A549 (cell line): ENCODE measurements around the gene HUNK. TPM values are rescaled to one million over a fixed set of nuclear protein-coding genes. Genes with fewer than 3 reads are reported as not detected.

ENCODE experiments used
- ATAC-seq, 2 experiments: fragments of 200-7000 bp in 1 of 2; fragments of >200 bp in 1 of 2; cut with Nextera tagmentation in 1 of 2; cut with Tn5 transposase in 1 of 2; 3 replicates each; pipeline versions ENCODE4 v1.8.0 to v1.9.1; 2018 to 2020; ENCODE audit warnings: mild to moderate bottlenecking in 1 of 2, moderate library complexity in 1 of 2
- CTCF ChIA-PET: fragments of 300-600 bp; sonication (Branson Sonifier 250); formaldehyde crosslinking; extraction: SDS; loops from one replicate; lab custom pipeline; 2021; ENCODE audit warnings: antibody characterized with exemption, inconsistent platforms; lab: Yijun Ruan, JAX
- POLR2A ChIA-PET: fragments of 350-600 bp; formaldehyde crosslinking; extraction: SDS; loops from one replicate; lab custom pipeline; 2021; ENCODE audit warnings: antibody characterized with exemption, inconsistent platforms; lab: Yijun Ruan, JAX
- DNase-seq, 2 experiments: peaks; one replicate each; pipeline versions ENCODE4 v3.0.0 to v3.0.0-alpha.2; 2011 to 2016; ENCODE audit warnings: low read depth in 1 of 2, low spot score in 1 of 2
- FAIRE-seq: peaks from 2 replicates; lab custom pipeline; 2011; peaks lifted over from hg19 to GRCh38; lab: Jason Lieb, UNC
- H3K27ac ChIP-seq, 2 experiments: fragments of >200 bp; sonication (Bioruptor Twin); formaldehyde crosslinking; 3 replicates each; pipeline ENCODE4 v1.5.1; 2016 to 2017
- H3K4me1 ChIP-seq: fragments of >200 bp; sonication (Bioruptor Twin); formaldehyde crosslinking; 3 replicates; pipeline ENCODE4 v1.6.1; 2016
- H3K4me2 ChIP-seq: fragments of >200 bp; sonication (Bioruptor Twin); formaldehyde crosslinking; 3 replicates; pipeline ENCODE4 v1.6.1; 2016
- H3K4me3 ChIP-seq: fragments of >200 bp; sonication (Bioruptor Twin); formaldehyde crosslinking; 3 replicates; pipeline ENCODE4 v1.5.1; 2016
- H3K9me3 ChIP-seq: fragments of >200 bp; sonication (Bioruptor Twin); formaldehyde crosslinking; 3 replicates; pipeline ENCODE4 v1.6.1; 2016
- BCL3 ChIP-seq: fragments of >200 bp; sonication (Bioruptor Twin); formaldehyde crosslinking; IDR thresholded peaks from 3 replicates; pipeline ENCODE4 v1.6.1; 2016
- CBX8 ChIP-seq: fragments of 200-600 bp; sonication (generic); IDR thresholded peaks from 2 replicates; pipeline ENCODE4 v1.6.1; 2016
- CEBPB ChIP-seq, 2 experiments: fragments of >200 bp in 1 of 2; sonication (Bioruptor Twin) in 1 of 2; formaldehyde crosslinking in 1 of 2; IDR thresholded peaks; 2 replicates each; pipeline ENCODE4 v1.6.1; 2012 to 2016
- CHD2 ChIP-seq: fragments of 150-350 bp; IDR thresholded peaks from 2 replicates; pipeline ENCODE4 v1.6.1; 2014; ENCODE audit warnings: low read length; ENCODE audit not compliant: partially characterized antibody
- CHD4 ChIP-seq: fragments of 200-600 bp; sonication (generic); IDR thresholded peaks from 2 replicates; pipeline ENCODE4 v1.6.1; 2016; ENCODE audit warnings: antibody characterized with exemption, mild to moderate bottlenecking, borderline replicate concordance
- EHMT2 ChIP-seq: fragments of 200-600 bp; sonication (generic); IDR thresholded peaks from 2 replicates; pipeline ENCODE4 v1.6.1; 2016; ENCODE audit warnings: antibody characterized with exemption, low read depth, mild to moderate bottlenecking, moderate library complexity
- ELK1 ChIP-seq: fragments of 150-350 bp; IDR thresholded peaks from 2 replicates; pipeline ENCODE4 v1.6.1; 2014; ENCODE audit warnings: low read depth, mild to moderate bottlenecking, low read length
- FOXS1 ChIP-seq: fragments of 250-450 bp; sonication (Bioruptor Pico); IDR thresholded peaks from 2 replicates; pipeline ENCODE4 v1.5.0; 2020; ENCODE audit warnings: mild to moderate bottlenecking, moderate library complexity
- HDAC2 ChIP-seq: fragments of 200-600 bp; sonication (generic); IDR thresholded peaks from 2 replicates; pipeline ENCODE4 v1.6.1; 2016
- JUNB ChIP-seq: fragments of >200 bp; sonication (Bioruptor Twin); formaldehyde crosslinking; IDR thresholded peaks from 2 replicates; pipeline ENCODE4 v1.6.1; 2016
- KDM1A ChIP-seq: fragments of 200-600 bp; sonication (generic); IDR thresholded peaks from 2 replicates; pipeline ENCODE4 v1.6.1; 2016; ENCODE audit warnings: low read depth, mild to moderate bottlenecking
- NFE2L2 ChIP-seq: fragments of 150-350 bp; conservative IDR thresholded peaks from 2 replicates; pipeline ENCODE4 v1.6.1; 2014; ENCODE audit warnings: low read length
- NPAS2 ChIP-seq: fragments of 250-450 bp; sonication (Bioruptor Pico); IDR thresholded peaks from 2 replicates; pipeline ENCODE4 v1.8.0; 2022; ENCODE audit warnings: mild to moderate bottlenecking, moderate library complexity, borderline replicate concordance
- NR3C1 ChIP-seq: fragments of >200 bp; sonication (Bioruptor Twin); formaldehyde crosslinking; IDR thresholded peaks from 3 replicates; pipeline ENCODE4 v1.6.1; 2017
- PHF8 ChIP-seq: fragments of 200-600 bp; sonication (generic); IDR thresholded peaks from 2 replicates; pipeline ENCODE4 v1.6.1; 2016; ENCODE audit warnings: low read depth, mild to moderate bottlenecking, antibody characterized with exemption, moderate library complexity, borderline replicate concordance
- POLR2A ChIP-seq: IDR thresholded peaks from 2 replicates; pipeline ENCODE4 v1.6.1; 2012; ENCODE audit warnings: mild to moderate bottlenecking, low read length
- TP53 ChIP-seq: fragments of 250-450 bp; sonication (Bioruptor Pico); IDR thresholded peaks from 2 replicates; pipeline ENCODE4 v1.5.0; 2021; ENCODE audit warnings: mild to moderate bottlenecking, moderate library complexity
- ZC3H11A ChIP-seq: fragments of 450-650 bp; IDR thresholded peaks from 2 replicates; pipeline ENCODE4 v1.6.1; 2014; ENCODE audit warnings: antibody characterized with exemption, mild to moderate bottlenecking
- WGBS: methylation state at CpG from one replicate; pipeline ENCODE4 v1.1.6; 2017; ENCODE audit errors: missing lambda C conversion rate; 5-methylcytosine and 5-hydroxymethylcytosine counted together
- polyA plus RNA-seq, 4 experiments: library from polyadenylated mRNA; depleted of rRNA in 3 of 4; stranded (reverse); fragments of >200 nt; fragmentation: RNase III in 1 of 4; extraction: RNeasy Plus Mini Kit Qiagen cat#74134 plus additional on column Dnase treatment in 1 of 4; gene quantifications; 2 replicates in 3 of 4; 3 replicates in 1 of 4; pipeline ENCODE4 v1.2.3, GENCODE V29; 2011 to 2017
- TF ChIP-seq, protein P1 (sequence below): fragments of >200 bp; sonication (Bioruptor Twin); formaldehyde crosslinking; IDR thresholded peaks from 2 replicates; pipeline ENCODE4 v1.6.1; 2016
- TF ChIP-seq, protein P2 (sequence below): fragments of 450-650 bp; IDR thresholded peaks from 2 replicates; pipeline ENCODE4 v1.6.1; 2014; ENCODE audit warnings: antibody characterized with exemption
- TF ChIP-seq, protein P3 (sequence below): IDR thresholded peaks from 2 replicates; pipeline ENCODE4 v1.6.1; 2012; ENCODE audit warnings: low read depth, borderline replicate concordance

Gene HUNK
- polyA plus RNA-seq, 2 of the 4 experiments (the other 2 are of a cell fraction): 0.44 to 0.52 TPM

DNA sequence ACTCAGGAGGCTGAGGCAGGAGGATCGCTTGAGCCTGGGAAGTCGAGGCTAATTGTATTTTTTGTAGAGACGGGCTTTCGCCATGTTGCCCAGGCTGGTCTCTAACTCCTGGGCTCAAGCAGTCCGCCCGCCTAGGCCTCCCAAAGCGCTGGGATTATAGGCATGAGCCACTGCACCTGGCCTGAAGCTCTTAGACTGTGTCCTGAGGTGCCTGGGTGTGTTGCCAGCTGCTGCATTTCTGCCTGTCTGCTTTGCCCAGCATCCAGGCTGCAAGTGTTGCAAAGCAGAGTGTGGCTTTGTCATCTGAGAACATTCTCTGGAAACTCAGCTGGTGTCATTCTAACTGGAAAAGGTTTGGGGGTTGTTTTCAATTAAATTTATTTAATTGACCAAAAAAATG is 105.0 kb downstream of the HUNK start:
- no peak for FAIRE-seq
- DNase-seq: no peak
- no peak overlapping the region for H3K4me2 ChIP-seq
- H3K4me3 ChIP-seq: no peak overlapping the region
- TF ChIP-seq TP53 (CRISPR knock-in tag): no peak
- TF ChIP-seq EHMT2: no peak
- TF ChIP-seq NPAS2 (CRISPR knock-in tag): no peak
- no peak for TF ChIP-seq ZC3H11A
- TF ChIP-seq, protein P1, sequence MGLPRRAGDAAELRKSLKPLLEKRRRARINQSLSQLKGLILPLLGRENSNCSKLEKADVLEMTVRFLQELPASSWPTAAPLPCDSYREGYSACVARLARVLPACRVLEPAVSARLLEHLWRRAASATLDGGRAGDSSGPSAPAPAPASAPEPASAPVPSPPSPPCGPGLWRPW: no peak
- TF ChIP-seq HDAC2: no peak
- TF ChIP-seq BCL3: no peak
- no peak for TF ChIP-seq CEBPB (IDR thresholded peaks at IDR 0.05)
- no peak for ATAC-seq
- CTCF ChIA-PET: interaction anchor here (0.6 kb wide), 1 partner anchor 610 kb away, joined by 3 read pairs; no protein-coding TSS in a partner anchor
- POLR2A ChIA-PET: no interaction called here
- WGBS: 72% methylated on average over 6 of the region's 7 CpGs
- H3K4me1 ChIP-seq: no peaks in the 10 kb centered on the region
- no peaks in the 10 kb centered on the region for H3K9me3 ChIP-seq
- H3K27ac ChIP-seq: no peak overlapping the region

- no peak overlapping the region for H3K4me3 ChIP-seq
- WGBS: 45% methylated on average over 4 of the region's 4 CpGs
- DNase-seq (no peak), FAIRE-seq (no peak), ATAC-seq (no peak)
- H3K4me2 ChIP-seq: no peak overlapping the region
- TF ChIP-seq, protein P2, sequence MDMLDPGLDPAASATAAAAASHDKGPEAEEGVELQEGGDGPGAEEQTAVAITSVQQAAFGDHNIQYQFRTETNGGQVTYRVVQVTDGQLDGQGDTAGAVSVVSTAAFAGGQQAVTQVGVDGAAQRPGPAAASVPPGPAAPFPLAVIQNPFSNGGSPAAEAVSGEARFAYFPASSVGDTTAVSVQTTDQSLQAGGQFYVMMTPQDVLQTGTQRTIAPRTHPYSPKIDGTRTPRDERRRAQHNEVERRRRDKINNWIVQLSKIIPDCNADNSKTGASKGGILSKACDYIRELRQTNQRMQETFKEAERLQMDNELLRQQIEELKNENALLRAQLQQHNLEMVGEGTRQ: no peak
- TF ChIP-seq, protein P3, sequence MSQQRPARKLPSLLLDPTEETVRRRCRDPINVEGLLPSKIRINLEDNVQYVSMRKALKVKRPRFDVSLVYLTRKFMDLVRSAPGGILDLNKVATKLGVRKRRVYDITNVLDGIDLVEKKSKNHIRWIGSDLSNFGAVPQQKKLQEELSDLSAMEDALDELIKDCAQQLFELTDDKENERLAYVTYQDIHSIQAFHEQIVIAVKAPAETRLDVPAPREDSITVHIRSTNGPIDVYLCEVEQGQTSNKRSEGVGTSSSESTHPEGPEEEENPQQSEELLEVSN: no peak
- no peak for TF ChIP-seq CHD4
- no peak for TF ChIP-seq KDM1A
- TF ChIP-seq ELK1: no peak
- no peak for TF ChIP-seq CBX8
- no peak for TF ChIP-seq NR3C1
- no peak for TF ChIP-seq POLR2A
- no peak for TF ChIP-seq BCL3
- no peak for TF ChIP-seq NFE2L2
- no peak for TF ChIP-seq FOXS1
- TF ChIP-seq JUNB: no peak
- TF ChIP-seq CHD2: no peak
- no peak for TF ChIP-seq TP53 (CRISPR knock-in tag)
- TF ChIP-seq PHF8: no peak
- TF ChIP-seq, all 56 proteins: peak for 0
- Histone ChIP-seq H3K9me3 (no peaks in the 10 kb centered on the region), H3K27ac (no peak overlapping the region), H3K4me1 (no peaks in the 10 kb centered on the region)
- ChIA-PET POLR2A (no interaction called here), CTCF (interaction anchor here (1.2 kb wide), 1 partner anchor 35 kb away, joined by 4 read pairs; no protein-coding TSS in a partner anchor)
Measured at GRCh38 chr21:31983120-31983519, 110.3 kb downstream of the HUNK start.
